ENCODE data around the gene GSTA1. TPM values are rescaled to one million over a fixed set of nuclear protein-coding genes. Genes with fewer than 3 reads are reported as not detected.

Gene GSTA1
- total RNA-seq, 1 experiment from 2014 or later: 0.28 TPM

- H3K4me1 ChIP-seq (ENCODE audit: control insufficient read depth, insufficient read depth, low read length): no peaks in the 10 kb centered on the region
- ChIA-PET POLR2A (no interaction called here), CTCF (no interaction called here)
- H3K27me3 ChIP-seq (ENCODE audit: control insufficient read depth, insufficient read depth, low read length): no peaks in the 10 kb centered on the region; the same call in 1 of the 2 replicates
- TF ChIP-seq REST (IDR thresholded peaks at IDR 0.05; ENCODE audit: insufficient read depth in 1 of 2, low read depth in 2 of 2, low read length in 1 of 2) (no peak), POLR2AphosphoS5 (IDR thresholded peaks at IDR 0.05; ENCODE audit: low read depth, low read length) (no peak)
- H3K36me3 ChIP-seq (ENCODE audit: control insufficient read depth, insufficient read depth, low read length): no peaks in the 10 kb centered on the region
- in situ Hi-C loops (cut with HindIII; ENCODE audit: low pct_unique_long_range_greater_than_20kb, low sequenced_read_pairs) (no loop called here), intact Hi-C loops (cut with micrococcal nuclease; ENCODE audit: unreplicated experiment) (no loop called here)
- ATAC-seq: no peak
- no TSS peak for BruUV-seq (replicated peaks)
- no peak for DNase-seq (ENCODE audit: low read depth, low spot score)
- no peaks in the 10 kb centered on the region for H3K9me3 ChIP-seq (ENCODE audit: control insufficient read depth, insufficient read depth, low read depth, low read length)
- H3K4me3 ChIP-seq (ENCODE audit: low read depth in 2 of 2, low read length in 2 of 2): no peak overlapping the region
- H3K27ac ChIP-seq (ENCODE audit: low read length): no peak overlapping the region
Measured at GRCh38 chr6:52745764-52746201, 57.8 kb downstream of the GSTA1 start.

GRCh38 chr6:52741872-52742271, 61.7 kb downstream of the GSTA1 start:
- no peak for DNase-seq (ENCODE audit: low read depth, low spot score)

More at GRCh38 chr6:52741872-52742271, 61.7 kb downstream of the GSTA1 start:
- intact Hi-C loops (cut with micrococcal nuclease; ENCODE audit: unreplicated experiment) (no loop called here), in situ Hi-C loops (cut with HindIII; ENCODE audit: low pct_unique_long_range_greater_than_20kb, low sequenced_read_pairs) (no loop called here)
- H3K36me3 ChIP-seq (ENCODE audit: control insufficient read depth, insufficient read depth, low read length): no peaks in the 10 kb centered on the region
- no TSS peak for BruUV-seq (replicated peaks)
- no peaks in the 10 kb centered on the region for H3K9me3 ChIP-seq (ENCODE audit: control insufficient read depth, insufficient read depth, low read depth, low read length)
- H3K27ac ChIP-seq (ENCODE audit: low read length): no peak overlapping the region
- ATAC-seq: no peak
- H3K4me3 ChIP-seq (ENCODE audit: low read depth in 2 of 2, low read length in 2 of 2): no peak overlapping the region
- TF ChIP-seq CTCF (IDR thresholded peaks at IDR 0.05): no peak
- TF ChIP-seq REST (IDR thresholded peaks at IDR 0.05; ENCODE audit: insufficient read depth in 1 of 2, low read depth in 2 of 2, low read length in 1 of 2): no peak
- TF ChIP-seq POLR2AphosphoS5 (IDR thresholded peaks at IDR 0.05; ENCODE audit: low read depth, low read length): no peak
- no peak for TF ChIP-seq TCF7L2 (IDR thresholded peaks at IDR 0.05; ENCODE audit: low read depth, low read length)
- TF ChIP-seq SIN3A (IDR thresholded peaks at IDR 0.05; ENCODE audit: borderline replicate concordance, insufficient read depth, low read depth, low read length): no peak
- ChIA-PET CTCF (no interaction called here), POLR2A (no interaction called here)
- H3K4me1 ChIP-seq (ENCODE audit: control insufficient read depth, insufficient read depth, low read length): no peaks in the 10 kb centered on the region
- no peaks in the 10 kb centered on the region; the same call in 1 of the 2 replicates for H3K27me3 ChIP-seq (ENCODE audit: control insufficient read depth, insufficient read depth, low read length)

Other genes starting within 250 kb of the GSTA1 start
- 56.7 TPM for gene TRAM2, start 226.8 kb downstream of the GSTA1 start, total RNA-seq (2021; ENCODE audit: unreplicated experiment)
- gene TMEM14A, start 132.7 kb downstream of the GSTA1 start, total RNA-seq (2021; ENCODE audit: unreplicated experiment): 45.6 TPM
- gene GSTA2, start 40.3 kb downstream of the GSTA1 start, total RNA-seq (2021; ENCODE audit: unreplicated experiment): not detected
- not detected for gene GSTA5, start 37.0 kb upstream of the GSTA1 start, total RNA-seq (2021; ENCODE audit: unreplicated experiment)
- gene GSTA3, start 105.9 kb upstream of the GSTA1 start, total RNA-seq (2021; ENCODE audit: unreplicated experiment): not detected
- gene GSTA4, start 191.5 kb upstream of the GSTA1 start, total RNA-seq (2021; ENCODE audit: unreplicated experiment): 3.9 TPM